ENCODE results near the gene CSK. TPM values are rescaled to one million over a fixed set of nuclear protein-coding genes. Genes with fewer than 3 reads are reported as not detected.

The CSK gene
- total RNA-seq, 1 donor from 2014 or later = 70.9 TPM

DNA sequence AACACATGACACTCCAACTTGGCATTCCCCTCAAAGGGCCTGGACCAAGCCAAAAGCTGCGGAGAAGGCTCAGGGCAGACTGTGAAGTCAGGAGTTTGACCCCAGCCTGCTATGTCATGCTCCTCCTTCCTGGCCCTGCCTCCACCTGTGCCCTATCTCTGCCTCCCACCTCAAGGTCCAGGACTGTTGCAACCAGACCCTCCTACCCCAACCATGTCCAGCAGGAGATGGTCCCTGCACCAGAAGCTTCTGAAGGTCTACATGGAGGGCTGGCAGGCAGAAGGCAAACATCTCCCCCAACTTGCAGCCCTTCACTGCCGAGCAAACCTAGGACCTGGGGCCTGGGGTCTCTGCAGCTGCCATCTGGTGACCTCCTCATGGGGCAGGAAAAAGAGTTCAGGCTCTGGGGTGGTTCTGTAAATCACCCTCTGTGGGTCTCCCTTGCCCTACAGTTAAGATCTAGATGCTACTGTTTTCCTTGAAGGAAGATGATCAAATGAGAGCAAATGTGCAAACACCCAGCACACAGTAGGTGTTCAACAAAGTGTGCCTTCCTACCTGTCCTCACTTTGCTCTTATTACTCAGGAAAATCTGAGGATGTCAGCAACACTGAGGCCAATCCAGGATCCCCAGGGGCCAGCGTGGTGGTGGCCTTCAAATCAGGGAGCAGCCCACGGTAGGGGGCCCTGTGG is 11.5 kb upstream of the CSK start:
- H3K27me3 Mint-ChIP-seq = peaks cover 17% of the 10 kb centered on the region
- no peak for DNase-seq (ENCODE audit: low spot score, unreplicated experiment)
- no peaks in the 10 kb centered on the region for H3K9me3 Mint-ChIP-seq (ENCODE audit: low read depth)
- no peak overlapping the region for H3K27ac Mint-ChIP-seq
- peaks cover 4% of the 10 kb centered on the region for H3K4me1 Mint-ChIP-seq (ENCODE audit: low read depth)
- H3K4me3 Mint-ChIP-seq (ENCODE audit: low read depth) = no peak overlapping the region
- H3K36me3 Mint-ChIP-seq (ENCODE audit: insufficient read depth) = no peaks in the 10 kb centered on the region
- no peak for TF ChIP-seq CTCF (IDR thresholded peaks at IDR 0.05; ENCODE audit: unreplicated experiment)

- TF ChIP-seq CTCF (IDR thresholded peaks at IDR 0.05; ENCODE audit: unreplicated experiment) = no peak
- Mint-ChIP-seq H3K4me1 (ENCODE audit: low read depth) (peaks cover 4% of the 10 kb centered on the region), H3K9me3 (ENCODE audit: low read depth) (no peaks in the 10 kb centered on the region), H3K27ac (no peak overlapping the region), H3K36me3 (ENCODE audit: insufficient read depth) (no peaks in the 10 kb centered on the region), H3K27me3 (peaks cover 17% of the 10 kb centered on the region), H3K4me3 (ENCODE audit: low read depth) (no peak overlapping the region)
- no peak for DNase-seq (ENCODE audit: low spot score, unreplicated experiment)
These were observed 8.6 kb upstream of the CSK start for GRCh38 chr15:74773329-74773728.

DNA sequence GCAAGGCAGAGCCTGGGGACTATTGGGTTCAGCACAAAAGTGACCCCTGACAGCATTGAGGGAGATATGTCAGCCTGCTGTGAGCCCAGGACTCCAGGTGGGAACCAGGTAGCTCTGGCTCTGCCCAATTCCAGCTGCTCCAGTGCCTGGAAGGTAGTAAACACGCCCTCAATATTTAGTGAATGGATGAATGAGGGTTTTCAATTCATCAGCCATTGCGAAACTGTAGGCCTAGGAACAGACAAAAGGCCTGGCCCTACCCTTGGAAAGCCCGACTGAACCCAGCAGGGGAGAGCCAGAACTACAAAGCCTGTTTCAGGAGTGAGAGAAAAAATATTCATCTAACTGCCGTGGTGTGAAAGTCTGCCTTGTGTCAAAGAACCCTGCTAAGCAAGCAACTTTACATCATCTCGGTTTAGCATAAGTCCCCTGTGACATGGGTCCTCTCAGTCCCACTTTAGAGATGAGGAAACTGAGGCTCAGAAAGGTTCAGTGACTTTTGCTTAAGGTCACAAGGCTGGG is 8.1 kb upstream of the CSK start:
- peaks cover 2% of the 10 kb centered on the region for H3K4me1 Mint-ChIP-seq (ENCODE audit: low read depth)
- DNase-seq (ENCODE audit: low spot score, unreplicated experiment) = no peak
- no peak overlapping the region for H3K4me3 Mint-ChIP-seq (ENCODE audit: low read depth)
- no peaks in the 10 kb centered on the region for H3K36me3 Mint-ChIP-seq (ENCODE audit: insufficient read depth)
- TF ChIP-seq CTCF (IDR thresholded peaks at IDR 0.05; ENCODE audit: unreplicated experiment) = no peak
- H3K27me3 Mint-ChIP-seq = peaks cover 15% of the 10 kb centered on the region
- no peaks in the 10 kb centered on the region for H3K9me3 Mint-ChIP-seq (ENCODE audit: low read depth)
- H3K27ac Mint-ChIP-seq = no peak overlapping the region

GRCh38 chr15:74775132-74775562 is 6.7 kb upstream of the CSK start:
- no peak overlapping the region for H3K4me3 Mint-ChIP-seq (ENCODE audit: low read depth)
- no peak for TF ChIP-seq CTCF (IDR thresholded peaks at IDR 0.05; ENCODE audit: unreplicated experiment)
- DNase-seq (ENCODE audit: low spot score, unreplicated experiment) = no peak
- no peaks in the 10 kb centered on the region for H3K9me3 Mint-ChIP-seq (ENCODE audit: low read depth)
- H3K27me3 Mint-ChIP-seq = peaks cover 10% of the 10 kb centered on the region
- no peaks in the 10 kb centered on the region for H3K36me3 Mint-ChIP-seq (ENCODE audit: insufficient read depth)
- H3K27ac Mint-ChIP-seq = peak overlapping the region; percentile 16
- peaks cover 2% of the 10 kb centered on the region for H3K4me1 Mint-ChIP-seq (ENCODE audit: low read depth)

- Mint-ChIP-seq H3K27ac (no peak overlapping the region), H3K4me1 (ENCODE audit: low read depth) (peaks cover 3% of the 10 kb centered on the region), H3K36me3 (ENCODE audit: insufficient read depth) (no peaks in the 10 kb centered on the region), H3K4me3 (ENCODE audit: low read depth) (no peak overlapping the region), H3K27me3 (peaks cover 7% of the 10 kb centered on the region), H3K9me3 (ENCODE audit: low read depth) (no peaks in the 10 kb centered on the region)
- TF ChIP-seq CTCF (IDR thresholded peaks at IDR 0.05; ENCODE audit: unreplicated experiment) = no peak
- DNase-seq (ENCODE audit: low spot score, unreplicated experiment) = no peak
These were observed 6.0 kb upstream of the CSK start for GRCh38 chr15:74775894-74776293.
